NCI-H510A (cell line): ENCODE data around the gene SMIM45.

ENCODE experiments used
- DNase-seq: peaks from one replicate; lab custom pipeline; 2025; lab: John Stamatoyannopoulos, UW

Gene SMIM45

DNA sequence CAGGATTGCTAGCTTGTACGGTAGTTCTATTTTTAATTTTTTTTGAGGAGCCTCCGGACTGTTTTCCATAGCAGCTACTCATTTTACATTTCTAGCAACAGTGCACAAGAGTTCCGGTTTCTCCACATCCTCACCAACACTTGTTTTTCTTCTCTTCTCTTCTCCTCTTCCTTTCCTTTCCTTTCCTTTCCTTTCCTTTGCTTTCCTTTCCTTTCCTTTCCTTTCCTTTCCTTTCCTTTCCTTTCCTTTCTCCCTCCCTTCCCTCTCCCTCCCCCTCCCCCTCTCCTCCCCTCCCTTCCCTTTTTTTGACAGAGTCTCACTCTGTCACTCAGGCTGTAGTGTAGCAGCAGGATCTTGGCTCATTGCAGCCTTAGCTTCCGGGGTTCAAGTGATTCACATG, 56.0 kb downstream of the SMIM45 start:
- no peak for DNase-seq
